WTC11 (cell line): ENCODE results near the gene FOXG1.
A peak's percentile ranks its signal among the peaks of the same experiment; 100 is the strongest.

Experiments
- CBFB ChIP-seq: sonication (generic); formaldehyde crosslinking; IDR thresholded peaks from 2 replicates; pipeline ENCODE4 v1.8.1; 2022; ENCODE audit warnings: mild to moderate bottlenecking, low read depth, missing genetic modification reagents
- CREM ChIP-seq: sonication (generic); formaldehyde crosslinking; IDR thresholded peaks from 2 replicates; pipeline ENCODE4 v1.8.1; 2022; ENCODE audit warnings: mild to moderate bottlenecking, missing genetic modification reagents, moderate library complexity
- CTCF ChIP-seq: fragments of 200-600 bp; IDR thresholded peaks from 2 replicates; pipeline ENCODE4 v1.8.0; 2022; ENCODE audit warnings: antibody characterized with exemption
- USF1 ChIP-seq: sonication (generic); formaldehyde crosslinking; IDR thresholded peaks from 2 replicates; pipeline ENCODE4 v1.8.0; 2022; ENCODE audit warnings: mild to moderate bottlenecking, missing genetic modification reagents

GRCh38 chr14:28756884-28757570, 9.6 kb upstream of the FOXG1 start:
- TF ChIP-seq CBFB (CRISPR knock-in tag) (no peak), CREM (CRISPR knock-in tag) (no peak), CTCF (peak; percentile 33; the same call in 1 of the 2 replicates), USF1 (CRISPR knock-in tag) (no peak)
